Activated T-cell treated with anti-CD3 and anti-CD28 coated beads for 4 hours (primary cell): ENCODE results near the gene REV3L.
A peak's percentile ranks its signal among the peaks of the same experiment; 100 is the strongest.
"Not testable (repeated sequence)": the region's sequence is repeated elsewhere in the genome, so short reads cannot be mapped to it uniquely, and the experiment has no call there.

Source experiments
- DNase-seq: peaks from one replicate; pipeline ENCODE4 v3.0.0-alpha.2; 2020

The REV3L gene

GRCh38 chr6:111291336-111292259 is 191.4 kb downstream of the REV3L start:
- no peak for DNase-seq

- DNase-seq: not testable (repeated sequence)
Observed at GRCh38 chr6:111290689-111291335, 192.2 kb downstream of the REV3L start.

- not testable (repeated sequence) for DNase-seq
Observed at GRCh38 chr6:111284356-111284755, 198.7 kb downstream of the REV3L start.

GRCh38 chr6:111283707-111284106 is 199.3 kb downstream of the REV3L start:
- no peak for DNase-seq

- DNase-seq: no peak
Observed at GRCh38 chr6:111282515-111282914, 200.5 kb downstream of the REV3L start.

- no peak for DNase-seq
Observed at GRCh38 chr6:111280445-111280955, 202.5 kb downstream of the REV3L start.

GRCh38 chr6:111278731-111279130 is 204.3 kb downstream of the REV3L start:
- DNase-seq: no peak

- no peak for DNase-seq
Observed at GRCh38 chr6:111277819-111278218, 205.2 kb downstream of the REV3L start.

GRCh38 chr6:111276736-111277135 is 206.3 kb downstream of the REV3L start:
- no peak for DNase-seq

GRCh38 chr6:111276335-111276734 is 206.7 kb downstream of the REV3L start:
- DNase-seq: no peak

- DNase-seq: no peak
Observed at GRCh38 chr6:111274593-111275217, 208.3 kb downstream of the REV3L start.

GRCh38 chr6:111270121-111270520 is 212.9 kb downstream of the REV3L start:
- no peak for DNase-seq

GRCh38 chr6:111269401-111269970 is 213.5 kb downstream of the REV3L start:
- DNase-seq: no peak

- DNase-seq: no peak
Observed at GRCh38 chr6:111267764-111268333, 215.2 kb downstream of the REV3L start.

GRCh38 chr6:111266276-111266675 is 216.7 kb downstream of the REV3L start:
- no peak for DNase-seq

GRCh38 chr6:111265842-111266241 is 217.2 kb downstream of the REV3L start:
- DNase-seq: no peak

- no peak for DNase-seq
Observed at GRCh38 chr6:111263837-111264236, 219.2 kb downstream of the REV3L start.

GRCh38 chr6:111260570-111261298 is 222.3 kb downstream of the REV3L start:
- DNase-seq: no peak

GRCh38 chr6:111259089-111259831 is 223.8 kb downstream of the REV3L start:
- peak; percentile 98 for DNase-seq

- no peak for DNase-seq
Observed at GRCh38 chr6:111258615-111259088, 224.4 kb downstream of the REV3L start.

- no peak for DNase-seq
Observed at GRCh38 chr6:111258010-111258409, 225.0 kb downstream of the REV3L start.
